Islet precursor cell (in vitro differentiated cells): ENCODE results near the gene EDN2.
A peak's percentile ranks its signal among the peaks of the same experiment; 100 is the strongest.

ENCODE experiments used
- DNase-seq: peaks from one replicate; pipeline ENCODE4 v3.0.0-alpha.2; 2018

EDN2 gene

GRCh38 chr1:41516168-41517061 lies 31.9 kb upstream of the EDN2 start:
- peak; percentile 96 for DNase-seq

GRCh38 chr1:41515778-41516167 lies 31.3 kb upstream of the EDN2 start:
- DNase-seq: no peak

GRCh38 chr1:41515131-41515678 lies 30.7 kb upstream of the EDN2 start:
- DNase-seq: peak; percentile 79

- DNase-seq: no peak
These were observed 29.9 kb upstream of the EDN2 start for GRCh38 chr1:41514381-41514780.

GRCh38 chr1:41513383-41513735 lies 28.9 kb upstream of the EDN2 start:
- no peak for DNase-seq

- no peak for DNase-seq
These were observed 28.4 kb upstream of the EDN2 start for GRCh38 chr1:41512701-41513382.

- no peak for DNase-seq
These were observed 26.7 kb upstream of the EDN2 start for GRCh38 chr1:41511239-41511540.

- no peak for DNase-seq
These were observed 26.2 kb upstream of the EDN2 start for GRCh38 chr1:41510531-41511238.

GRCh38 chr1:41509270-41509671 lies 24.8 kb upstream of the EDN2 start:
- no peak for DNase-seq

GRCh38 chr1:41508290-41508689 lies 23.8 kb upstream of the EDN2 start:
- DNase-seq: peak; percentile 53

GRCh38 chr1:41507836-41508235 lies 23.4 kb upstream of the EDN2 start:
- DNase-seq: no peak

- DNase-seq: peak; percentile 49
These were observed 22.7 kb upstream of the EDN2 start for GRCh38 chr1:41507110-41507720.

- DNase-seq: peak; percentile 76
These were observed 19.9 kb upstream of the EDN2 start for GRCh38 chr1:41504114-41505035.

GRCh38 chr1:41503538-41504113 lies 19.1 kb upstream of the EDN2 start:
- no peak for DNase-seq

GRCh38 chr1:41502912-41503311 lies 18.4 kb upstream of the EDN2 start:
- no peak for DNase-seq

- no peak for DNase-seq
These were observed 17.1 kb upstream of the EDN2 start for GRCh38 chr1:41501581-41501980.

- DNase-seq: peak; percentile 94
These were observed 16.5 kb upstream of the EDN2 start for GRCh38 chr1:41500781-41501518.

- no peak for DNase-seq
These were observed 15.9 kb upstream of the EDN2 start for GRCh38 chr1:41500378-41500777.

GRCh38 chr1:41499591-41499990 lies 15.1 kb upstream of the EDN2 start:
- DNase-seq: no peak

GRCh38 chr1:41498804-41499203 lies 14.3 kb upstream of the EDN2 start:
- DNase-seq: peak; percentile 72

GRCh38 chr1:41498391-41498790 lies 13.9 kb upstream of the EDN2 start:
- DNase-seq: no peak
